Suppressor macrophage treated with lipopolysaccharide for 1 hour (primary cell): ENCODE data around the gene TUBB1.
"Not testable (repeated sequence)": the region's sequence is repeated elsewhere in the genome, so short reads cannot be mapped to it uniquely, and the experiment has no call there.

Experiments
- DNase-seq, 3 donors: peaks; one replicate each; pipeline ENCODE4 v3.0.0-alpha.2; 2020 to 2022

Gene TUBB1

GRCh38 chr20:59019217-59019616 is at the start of gene TUBB1:
Gene TUBB1, plus strand, starts transcription at chr20:59019429. Its CDS starts 94 bp downstream, at chr20:59019523.
- no peak for DNase-seq

- no peak for DNase-seq
Measured at GRCh38 chr20:58969439-58969838, 49.8 kb upstream of the TUBB1 start.

- DNase-seq, result no peak
Measured at GRCh38 chr20:58970146-58970545, 49.1 kb upstream of the TUBB1 start.

GRCh38 chr20:58971429-58971828 is 47.8 kb upstream of the TUBB1 start:
- DNase-seq, result no peak

- no peak for DNase-seq
Measured at GRCh38 chr20:58973179-58973578, 46.0 kb upstream of the TUBB1 start.

GRCh38 chr20:58973866-58974265 is 45.4 kb upstream of the TUBB1 start:
- no peak for DNase-seq

- no peak for DNase-seq
Measured at GRCh38 chr20:58975353-58975752, 43.9 kb upstream of the TUBB1 start.

- DNase-seq, result peak; percentile 54 to 75 (median 57)
Measured at GRCh38 chr20:58976061-58976730, 43.0 kb upstream of the TUBB1 start.

- DNase-seq, result no peak
Measured at GRCh38 chr20:58978351-58979190, 40.7 kb upstream of the TUBB1 start.

- DNase-seq, result peak; percentile 90 to 99 (median 97)
Measured at GRCh38 chr20:58980711-58981627, 38.3 kb upstream of the TUBB1 start, which contains the start of gene NELFCD. Gene NELFCD, plus strand, starts transcription at chr20:58981256. Its CDS starts 54 bp downstream, at chr20:58981310.

GRCh38 chr20:58981628-58982364 is 37.4 kb upstream of the TUBB1 start:
- no peak for DNase-seq

- DNase-seq, result no peak
Measured at GRCh38 chr20:58982406-58983114, 36.7 kb upstream of the TUBB1 start.

- not testable (repeated sequence) for DNase-seq
Measured at GRCh38 chr20:58983115-58983468, 36.1 kb upstream of the TUBB1 start.

GRCh38 chr20:58984691-58985090 is 34.5 kb upstream of the TUBB1 start:
- DNase-seq, result no peak

- DNase-seq, result no peak
Measured at GRCh38 chr20:58985656-58986055, 33.6 kb upstream of the TUBB1 start.

- DNase-seq, result no peak
Measured at GRCh38 chr20:58986286-58986967, 32.8 kb upstream of the TUBB1 start.

- DNase-seq, result no peak
Measured at GRCh38 chr20:58986968-58987517, 32.2 kb upstream of the TUBB1 start.

- no peak for DNase-seq
Measured at GRCh38 chr20:58987790-58988564, 31.3 kb upstream of the TUBB1 start.

GRCh38 chr20:58988565-58988882 is 30.7 kb upstream of the TUBB1 start:
- no peak for DNase-seq

- no peak for DNase-seq
Measured at GRCh38 chr20:58989196-58989595, 30.0 kb upstream of the TUBB1 start.
